GM11168 (cell line): ENCODE data around the gene RAD51B.

Experiments
- in situ Hi-C: fragments of 300-500 bp; cut with MboI; formaldehyde crosslinking; loops from one replicate; pipeline ENCODE4 v1.12.0; 2022; ENCODE audit warnings: low sequenced_read_pairs; ENCODE audit not compliant: unreplicated experiment

The RAD51B gene

DNA sequence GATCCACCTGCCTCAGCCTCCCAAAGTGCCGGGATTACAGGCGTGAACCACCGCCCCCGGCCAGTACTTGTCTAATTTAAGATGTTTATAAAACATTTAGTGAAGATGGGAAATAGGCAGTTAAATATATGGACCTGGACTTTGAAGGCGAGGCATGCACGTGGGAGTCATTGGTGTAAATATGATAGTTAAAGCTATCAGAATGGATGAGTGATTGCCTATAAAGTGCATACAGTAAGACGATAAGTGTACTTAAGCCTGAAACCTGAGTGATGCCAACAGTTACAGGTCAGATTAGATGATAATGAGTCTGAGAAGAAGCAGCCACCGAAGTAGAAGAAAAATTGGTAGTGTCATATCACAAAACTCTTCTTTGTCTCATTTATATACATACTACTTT lies 11.5 kb downstream of the RAD51B start:
- in situ Hi-C loops: no loop called here

GRCh38 chr14:67833403-67833802 lies 13.8 kb downstream of the RAD51B start:
- in situ Hi-C loops: no loop called here

DNA sequence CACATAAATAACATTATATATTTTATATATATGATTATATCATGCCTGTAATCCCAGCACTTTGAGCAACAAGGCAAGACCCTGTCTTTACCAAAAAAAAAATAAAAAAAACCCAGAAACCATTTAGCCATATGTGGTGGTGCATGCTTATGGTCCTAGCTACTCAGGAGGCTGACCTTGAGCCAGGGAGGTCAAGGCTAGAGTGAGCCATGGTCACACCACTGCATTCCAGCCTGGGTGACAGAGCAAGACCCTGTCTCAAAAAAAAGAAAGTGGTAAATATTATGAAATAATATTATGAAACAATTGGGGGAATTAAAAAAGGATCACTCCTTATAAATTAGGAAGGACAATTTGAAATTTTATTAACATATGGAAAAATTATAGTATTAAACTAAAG lies 16.0 kb downstream of the RAD51B start:
- in situ Hi-C loops: no loop called here

DNA sequence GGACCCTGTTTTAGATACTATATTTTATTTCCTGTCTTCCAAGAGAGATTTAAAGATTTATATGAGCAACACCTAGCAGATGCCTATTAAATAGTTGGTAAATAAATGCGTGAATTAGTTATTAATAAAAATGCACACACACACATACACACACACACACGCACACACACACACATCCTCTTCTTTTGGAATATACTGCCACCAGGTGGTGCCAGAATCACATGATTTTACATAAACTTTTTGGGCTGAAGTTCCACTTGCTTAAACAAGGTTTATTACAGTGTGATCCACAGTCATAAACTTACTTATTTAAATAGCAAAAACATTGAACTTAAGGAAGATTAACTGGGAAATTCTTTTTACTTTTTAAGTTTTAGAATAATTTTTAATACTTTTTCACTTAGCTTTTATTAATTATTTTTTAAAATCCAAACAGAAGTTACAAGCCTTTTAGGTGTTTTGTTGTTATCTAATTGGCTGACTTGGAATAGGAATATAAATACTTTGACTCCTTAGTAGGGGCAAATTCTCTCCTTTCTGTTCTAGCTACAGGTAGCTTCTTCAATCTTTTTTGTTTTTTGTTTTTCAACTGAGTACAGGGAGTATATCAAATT lies 17.5 kb downstream of the RAD51B start:
- in situ Hi-C loops: no loop called here

DNA sequence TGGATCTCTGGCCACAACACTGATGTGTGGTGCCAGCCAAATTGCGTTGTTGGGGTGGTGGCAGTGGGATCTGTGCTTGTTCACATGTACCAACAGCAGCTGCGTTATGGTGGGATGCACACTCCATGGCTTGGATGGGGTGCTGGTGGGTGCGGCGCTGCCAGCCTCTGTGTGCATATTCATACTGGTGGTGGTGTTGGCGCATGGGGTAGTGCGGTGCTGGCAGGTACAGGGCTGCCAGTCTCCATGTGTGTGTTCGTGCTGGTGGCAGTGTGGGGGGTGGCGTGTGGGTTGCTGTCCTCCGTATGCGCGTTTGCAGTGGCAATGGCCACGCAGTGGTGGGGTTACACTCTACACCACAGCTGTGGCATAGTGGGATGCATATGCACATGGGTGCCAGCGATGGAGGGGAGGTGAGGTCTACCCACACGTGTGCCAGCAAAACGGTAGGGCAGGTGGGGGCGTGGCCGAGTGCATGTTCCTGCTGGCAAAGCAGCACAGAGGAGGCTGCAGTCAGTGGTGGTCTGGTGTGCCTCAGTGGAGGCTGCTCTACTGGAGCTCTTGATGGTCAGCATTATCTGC lies 26.5 kb downstream of the RAD51B start:
- in situ Hi-C loops: no loop called here

DNA sequence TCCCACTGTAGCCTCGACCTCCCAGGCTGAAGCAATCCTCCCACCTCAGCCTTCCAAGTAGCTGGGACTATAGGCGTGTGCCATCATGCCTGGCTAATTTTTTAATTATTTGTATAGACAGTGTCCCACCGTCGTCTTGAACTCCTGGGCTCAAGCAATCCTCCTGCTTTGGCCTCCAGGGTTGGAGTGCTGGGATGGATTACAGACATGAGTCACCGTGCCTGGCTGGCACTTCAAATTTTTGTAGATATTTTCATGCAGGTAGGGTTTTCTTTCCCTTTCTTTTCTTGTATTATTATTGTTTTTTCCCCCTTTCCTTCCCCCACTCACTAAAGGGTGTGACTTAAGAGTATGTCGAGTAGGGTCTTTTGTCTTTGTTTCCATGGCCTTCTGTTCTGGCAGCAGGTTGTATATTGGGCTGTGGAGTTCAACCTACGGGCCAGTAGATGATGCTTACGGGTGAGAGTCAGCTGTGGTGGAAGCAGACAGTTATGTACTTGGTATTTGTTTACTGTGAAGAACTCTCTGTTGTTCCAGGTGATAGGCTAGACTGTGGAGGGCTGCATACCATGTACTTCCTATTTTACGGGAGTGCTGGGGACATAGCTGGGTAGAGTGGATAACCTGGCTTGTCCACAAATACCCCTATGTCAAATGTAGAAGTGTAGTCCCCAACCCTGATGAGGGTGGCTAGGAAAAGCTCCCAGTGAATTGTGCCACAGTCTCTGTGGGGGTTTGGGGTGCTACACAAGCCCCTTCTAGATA lies 30.7 kb downstream of the RAD51B start:
- in situ Hi-C loops: no loop called here

GRCh38 chr14:67851785-67852410 lies 32.3 kb downstream of the RAD51B start:
- in situ Hi-C loops: no loop called here

GRCh38 chr14:67852926-67853604 lies 33.5 kb downstream of the RAD51B start:
- in situ Hi-C loops: no loop called here

DNA sequence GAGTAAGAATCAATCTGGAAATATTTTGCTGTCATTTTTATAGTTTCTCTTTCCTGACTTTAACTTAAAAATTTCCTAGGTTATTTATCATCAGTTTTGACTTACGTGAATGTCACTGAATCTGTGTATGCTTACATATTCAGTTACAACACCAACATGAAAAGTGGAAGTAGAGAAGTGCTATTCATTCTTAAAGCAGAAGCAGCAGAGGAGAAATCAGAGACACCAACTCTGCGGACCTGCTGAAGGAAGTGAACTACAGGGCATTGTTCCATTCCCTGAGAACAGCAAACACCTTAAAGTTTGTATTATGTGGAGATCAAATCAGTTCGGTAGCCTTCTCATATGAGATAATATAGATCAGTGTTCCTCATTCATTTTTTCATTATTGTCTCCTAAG lies 34.1 kb downstream of the RAD51B start:
- in situ Hi-C loops: no loop called here

DNA sequence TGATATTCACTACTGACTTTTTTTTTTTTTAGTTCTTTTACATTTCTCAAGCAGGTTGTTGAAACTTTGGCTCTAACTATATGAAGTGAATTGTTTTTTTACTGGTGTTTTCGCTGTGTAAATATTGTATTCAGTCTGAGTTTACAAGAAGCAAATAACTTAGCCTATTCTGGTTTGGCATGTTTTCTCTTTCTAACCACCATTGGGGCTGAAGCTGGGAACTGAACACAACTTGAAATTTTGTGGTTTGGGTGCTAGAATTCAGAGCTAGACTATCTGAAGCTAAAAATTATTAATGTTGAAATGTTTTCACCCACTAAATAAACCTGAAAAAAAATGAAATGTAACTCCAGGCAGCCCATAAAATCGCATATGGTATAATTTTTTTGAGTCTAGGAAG lies 37.2 kb downstream of the RAD51B start:
- in situ Hi-C loops: no loop called here

DNA sequence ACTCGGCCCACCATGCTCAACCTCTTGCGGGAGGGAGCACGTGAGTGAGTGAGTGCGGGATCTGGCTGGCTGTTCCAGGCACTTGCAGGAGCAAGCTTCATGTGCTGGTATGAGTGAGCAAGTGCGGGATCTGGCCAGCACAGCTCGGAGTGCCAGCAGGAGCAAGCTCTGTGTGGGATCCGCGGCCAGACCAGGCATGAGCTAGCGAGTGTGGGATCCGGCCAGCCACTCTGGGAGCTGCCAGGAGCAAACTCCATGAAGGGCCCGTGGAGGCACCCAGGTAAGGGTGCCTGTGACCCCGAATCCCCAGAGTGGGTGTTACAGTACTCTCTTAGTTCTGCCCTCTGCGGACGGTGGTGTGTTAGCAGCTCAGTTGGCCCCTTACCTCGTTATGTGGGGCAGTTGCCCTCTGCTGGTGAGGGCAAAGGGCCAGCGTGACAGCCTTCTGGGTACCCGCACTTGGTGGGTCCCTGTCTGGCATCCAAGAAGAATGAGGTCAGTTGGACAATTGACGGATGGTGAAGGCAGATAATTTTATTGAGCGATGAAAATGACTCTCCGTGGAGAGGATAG lies 38.3 kb downstream of the RAD51B start:
- in situ Hi-C loops: no loop called here

DNA sequence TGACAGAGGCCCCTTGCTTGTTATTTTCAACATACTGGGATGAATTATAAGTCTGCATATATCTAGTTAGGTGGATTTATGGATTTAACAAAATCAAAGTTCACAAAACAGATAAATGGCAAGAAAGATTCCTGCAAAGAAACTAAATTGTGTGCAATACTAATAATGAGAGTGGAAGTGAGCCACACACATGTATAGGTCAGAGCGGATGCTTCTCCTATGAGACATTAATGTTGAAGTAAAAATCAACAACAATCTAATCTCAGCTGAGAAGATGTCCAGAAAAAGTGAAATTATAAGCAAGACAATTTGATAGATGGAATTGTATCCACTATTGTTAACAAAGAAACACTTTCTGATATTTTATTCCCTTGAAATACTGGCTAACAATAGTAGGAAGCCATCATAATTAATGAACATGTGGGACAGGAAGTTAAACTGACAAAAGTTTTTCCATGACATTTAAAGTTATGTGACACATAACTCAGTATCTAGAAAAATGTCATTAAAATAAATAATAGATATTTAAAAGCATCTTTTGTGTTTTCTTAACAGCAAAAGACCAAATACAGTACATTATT lies 39.7 kb downstream of the RAD51B start:
- in situ Hi-C loops: no loop called here

- in situ Hi-C loops: no loop called here
Observed at GRCh38 chr14:67863223-67863622, 43.6 kb downstream of the RAD51B start.

DNA sequence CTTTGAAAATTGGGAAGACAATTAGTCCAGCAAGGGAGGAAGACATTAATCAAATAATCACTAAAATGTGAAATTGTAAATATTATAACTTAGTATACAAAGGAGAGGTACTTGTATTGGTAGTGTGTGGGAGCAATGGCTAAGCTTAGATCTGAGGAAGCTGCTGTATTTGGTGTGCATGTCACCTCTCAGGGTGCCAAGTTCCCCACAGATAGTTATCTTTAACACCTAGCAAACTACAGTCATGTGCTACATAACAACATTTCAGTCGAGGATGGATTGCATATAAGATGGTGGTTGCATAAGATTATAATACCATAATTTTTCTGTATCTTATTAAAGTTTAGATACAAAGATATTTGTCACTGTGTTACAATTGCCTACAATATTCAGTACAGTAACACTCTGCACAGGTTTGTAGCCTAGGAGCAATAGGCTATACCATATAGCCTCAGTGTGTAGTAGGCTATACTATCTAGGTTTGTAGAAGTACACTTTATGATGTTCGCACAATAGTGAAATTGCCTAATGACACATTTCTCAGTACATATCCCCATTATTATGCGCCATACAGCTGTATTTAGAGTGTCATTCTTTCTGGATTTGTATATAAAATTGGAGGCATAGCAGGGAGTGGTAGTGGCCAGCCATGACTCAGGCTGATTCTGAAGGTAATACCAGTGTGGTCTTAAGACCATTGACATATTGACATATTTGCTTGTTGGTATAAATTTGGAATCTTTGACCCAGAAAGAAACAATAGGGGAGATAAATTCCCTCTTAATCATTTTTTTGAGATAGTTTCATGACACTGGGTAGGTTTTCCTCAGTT lies 55.8 kb downstream of the RAD51B start:
- in situ Hi-C loops: no loop called here

GRCh38 chr14:67879026-67879425 lies 59.4 kb downstream of the RAD51B start:
- in situ Hi-C loops: no loop called here

GRCh38 chr14:67881225-67881624 lies 61.6 kb downstream of the RAD51B start:
- in situ Hi-C loops: loop anchor here (10.0 kb wide), 1 partner anchor 814 kb away; no protein-coding TSS in a partner anchor

- in situ Hi-C loops: loop anchor here (10.0 kb wide), 1 partner anchor 812 kb away; no protein-coding TSS in a partner anchor
Observed at GRCh38 chr14:67882986-67883555, 63.5 kb downstream of the RAD51B start.

- in situ Hi-C loops: loop anchor here (10.0 kb wide), 1 partner anchor 811 kb away; no protein-coding TSS in a partner anchor
Observed at GRCh38 chr14:67883717-67884116, 64.1 kb downstream of the RAD51B start.
